Smooth muscle cell (in vitro differentiated cells): ENCODE data around the gene CD226. TPM values are rescaled to one million over a fixed set of nuclear protein-coding genes. Genes with fewer than 3 reads are reported as not detected.
"Not testable (repeated sequence)": the region's sequence is repeated elsewhere in the genome, so short reads cannot be mapped to it uniquely, and the experiment has no call there.

Source experiments
- DNase-seq: peaks from one replicate; lab custom pipeline; 2025; ENCODE audit not compliant: unreplicated experiment; lab: John Stamatoyannopoulos, UW
- H2AFZ ChIP-seq: fragments of 200-600 bp; sonication (generic); 2 replicates; pipeline ENCODE4 v1.6.0; 2016; ENCODE audit warnings: antibody characterized with exemption, low read depth, mild to moderate bottlenecking
- H3F3A ChIP-seq: fragments of 200-600 bp; sonication (generic); 2 replicates; pipeline ENCODE4 v1.6.0; 2017; ENCODE audit warnings: antibody characterized with exemption, low read depth
- H3K27ac ChIP-seq: fragments of 200-600 bp; sonication (generic); 2 replicates; pipeline ENCODE4 v1.5.1; 2016; ENCODE audit warnings: low read depth, mild to moderate bottlenecking
- H3K27me3 ChIP-seq: fragments of 200-600 bp; sonication (generic); 2 replicates; pipeline ENCODE4 v1.6.1; 2016; ENCODE audit warnings: low read depth, mild to moderate bottlenecking
- H3K36me3 ChIP-seq: fragments of 200-600 bp; sonication (generic); 2 replicates; pipeline ENCODE4 v1.5.1; 2016; ENCODE audit warnings: low read depth
- H3K4me1 ChIP-seq: fragments of 200-600 bp; sonication (generic); 2 replicates; pipeline ENCODE4 v1.5.1; 2016; ENCODE audit warnings: low read depth
- H3K4me2 ChIP-seq: fragments of 200-600 bp; sonication (generic); 2 replicates; pipeline ENCODE4 v1.6.0; 2016; ENCODE audit warnings: mild to moderate bottlenecking
- H3K4me3 ChIP-seq: fragments of 200-600 bp; sonication (generic); 2 replicates; pipeline ENCODE4 v1.5.1; 2016; ENCODE audit warnings: mild to moderate bottlenecking
- H3K79me2 ChIP-seq: fragments of 200-600 bp; sonication (generic); 2 replicates; pipeline ENCODE4 v1.6.0; 2016; ENCODE audit warnings: low read depth, mild to moderate bottlenecking
- H3K9ac ChIP-seq: fragments of 200-600 bp; sonication (generic); 2 replicates; pipeline ENCODE4 v1.6.0; 2016; ENCODE audit warnings: low read depth
- H3K9me3 ChIP-seq: fragments of 200-600 bp; sonication (generic); replicated peaks from 2 replicates; pipeline ENCODE4 v1.5.1; 2016; ENCODE audit warnings: low read depth
- H4K20me1 ChIP-seq: fragments of 200-600 bp; sonication (generic); 2 replicates; pipeline ENCODE4 v1.6.0; 2016; ENCODE audit warnings: low read depth
- CTCF ChIP-seq: fragments of 200-600 bp; sonication (generic); IDR thresholded peaks from 2 replicates; pipeline ENCODE4 v1.5.1; 2017; ENCODE audit warnings: borderline replicate concordance, mild to moderate bottlenecking, antibody characterized with exemption; ENCODE audit not compliant: insufficient read depth, poor library complexity, severe bottlenecking
- WGBS: methylation state at CpG from one replicate; pipeline ENCODE4 v1.1.7; 2016; ENCODE audit warnings: low lambda C conversion rate; 5-methylcytosine and 5-hydroxymethylcytosine counted together
- polyA plus RNA-seq: library from polyadenylated mRNA; unstranded; fragments of >200 nt; fragmentation: Nextera tagmentation; extraction: Ambion mirVana; gene quantifications from 2 replicates; pipeline ENCODE4 v1.2.1, GENCODE V29; 2016
- total RNA-seq: library from RNA; depleted of rRNA; stranded (reverse); fragments of >200 nt; gene quantifications from 2 replicates; pipeline ENCODE4 v1.2.3, GENCODE V29; 2014

CD226 gene
- total and polyA plus RNA-seq, 2 experiments from 2014 or later, result 0.02 to 0.36 TPM

- H3K9ac ChIP-seq, result no peak overlapping the region
- H3F3A ChIP-seq, result no peaks in the 10 kb centered on the region
- H3K79me2 ChIP-seq, result no peaks in the 10 kb centered on the region
- no peaks in the 10 kb centered on the region for H3K4me1 ChIP-seq
- no peaks in the 10 kb centered on the region for H4K20me1 ChIP-seq
- no peaks in the 10 kb centered on the region for H3K27me3 ChIP-seq
- no peak overlapping the region for H2AFZ ChIP-seq
- no peaks in the 10 kb centered on the region for H3K36me3 ChIP-seq
- TF ChIP-seq CTCF, result no peak
- H3K9me3 ChIP-seq, result no peaks in the 10 kb centered on the region
- 87% methylated on average over 4 of the region's 4 CpGs for WGBS
- no peak overlapping the region for H3K4me3 ChIP-seq
- DNase-seq, result no peak
- H3K4me2 ChIP-seq, result no peak overlapping the region
- H3K27ac ChIP-seq, result no peak overlapping the region
These were observed 76.9 kb downstream of the CD226 start for GRCh38 chr18:69870736-69871135.

GRCh38 chr18:69866212-69866611 lies 81.5 kb downstream of the CD226 start:
- WGBS, result 82% methylated on average over 4 of the region's 4 CpGs

GRCh38 chr18:69865776-69866175 lies 81.9 kb downstream of the CD226 start:
- Histone ChIP-seq H3K4me3 (no peak overlapping the region), H3F3A (no peaks in the 10 kb centered on the region), H3K4me1 (no peaks in the 10 kb centered on the region), H3K36me3 (no peaks in the 10 kb centered on the region), H2AFZ (peak overlapping the region; percentile 24), H4K20me1 (no peaks in the 10 kb centered on the region), H3K4me2 (no peak overlapping the region), H3K9ac (no peak overlapping the region), H3K9me3 (no peaks in the 10 kb centered on the region), H3K27me3 (no peaks in the 10 kb centered on the region), H3K27ac (no peak overlapping the region), H3K79me2 (no peaks in the 10 kb centered on the region)
- DNase-seq, result no peak
- no peak for TF ChIP-seq CTCF
- 31% methylated on average over 4 of the region's 4 CpGs for WGBS

More at GRCh38 chr18:69866212-69866611, 81.5 kb downstream of the CD226 start:
- no peak overlapping the region for H3K4me3 ChIP-seq
- no peaks in the 10 kb centered on the region for H4K20me1 ChIP-seq
- H3K4me1 ChIP-seq, result no peaks in the 10 kb centered on the region
- peak overlapping the region; percentile 24 for H2AFZ ChIP-seq
- H3K9me3 ChIP-seq, result no peaks in the 10 kb centered on the region
- H3K27ac ChIP-seq, result no peak overlapping the region
- no peaks in the 10 kb centered on the region for H3K36me3 ChIP-seq
- no peak for DNase-seq
- no peaks in the 10 kb centered on the region for H3K79me2 ChIP-seq
- TF ChIP-seq CTCF, result no peak
- H3F3A ChIP-seq, result no peaks in the 10 kb centered on the region
- no peak overlapping the region for H3K4me2 ChIP-seq
- no peaks in the 10 kb centered on the region for H3K27me3 ChIP-seq
- H3K9ac ChIP-seq, result no peak overlapping the region

- not testable (repeated sequence) for H3K9ac ChIP-seq, H2AFZ ChIP-seq, H3K4me2 ChIP-seq, H3K27ac ChIP-seq, H3F3A ChIP-seq, H3K79me2 ChIP-seq, H3K27me3 ChIP-seq, H3K36me3 ChIP-seq, H3K9me3 ChIP-seq, H4K20me1 ChIP-seq, H3K4me3 ChIP-seq, DNase-seq, H3K4me1 ChIP-seq
- 96% methylated on average over 6 of the region's 6 CpGs for WGBS
These were observed 82.9 kb downstream of the CD226 start for GRCh38 chr18:69864802-69865201.
